ENCODE data around the gene MAGEA8. TPM values are rescaled to one million over a fixed set of nuclear protein-coding genes. Genes with fewer than 3 reads are reported as not detected.

MAGEA8 gene
- total RNA-seq, 1 donor from 2014 or later = not detected

DNA sequence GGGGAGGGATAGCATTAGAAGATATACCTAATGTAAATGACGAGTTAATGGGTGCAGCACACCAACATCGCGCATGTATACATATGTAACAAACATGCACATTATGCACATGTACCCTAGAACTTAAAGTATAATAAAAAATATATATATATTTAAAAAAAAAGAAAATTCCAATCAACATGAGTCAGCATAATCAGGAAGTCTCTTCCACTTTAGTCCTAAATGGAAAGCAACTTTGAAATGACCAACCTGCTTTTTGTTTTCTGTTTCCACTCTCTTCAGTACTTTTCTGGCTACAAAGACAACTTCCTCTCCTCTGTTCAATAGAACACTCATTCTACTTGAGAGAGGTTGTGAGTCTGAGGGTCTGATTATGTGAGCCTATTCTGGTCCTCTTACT lies 13.5 kb upstream of the MAGEA8 start:
- no peak for DNase-seq (ENCODE audit: extremely low spot score, unreplicated experiment)
- Mint-ChIP-seq H3K27me3 (ENCODE audit: unreplicated experiment) (no peaks in the 10 kb centered on the region), H3K4me1 (ENCODE audit: unreplicated experiment) (no peaks in the 10 kb centered on the region), H3K9me3 (ENCODE audit: unreplicated experiment) (peaks cover 3% of the 10 kb centered on the region), H3K36me3 (ENCODE audit: unreplicated experiment) (no peaks in the 10 kb centered on the region), H3K27ac (ENCODE audit: unreplicated experiment) (no peak overlapping the region), H3K4me3 (ENCODE audit: unreplicated experiment) (no peak overlapping the region)
- TF ChIP-seq, protein P1, sequence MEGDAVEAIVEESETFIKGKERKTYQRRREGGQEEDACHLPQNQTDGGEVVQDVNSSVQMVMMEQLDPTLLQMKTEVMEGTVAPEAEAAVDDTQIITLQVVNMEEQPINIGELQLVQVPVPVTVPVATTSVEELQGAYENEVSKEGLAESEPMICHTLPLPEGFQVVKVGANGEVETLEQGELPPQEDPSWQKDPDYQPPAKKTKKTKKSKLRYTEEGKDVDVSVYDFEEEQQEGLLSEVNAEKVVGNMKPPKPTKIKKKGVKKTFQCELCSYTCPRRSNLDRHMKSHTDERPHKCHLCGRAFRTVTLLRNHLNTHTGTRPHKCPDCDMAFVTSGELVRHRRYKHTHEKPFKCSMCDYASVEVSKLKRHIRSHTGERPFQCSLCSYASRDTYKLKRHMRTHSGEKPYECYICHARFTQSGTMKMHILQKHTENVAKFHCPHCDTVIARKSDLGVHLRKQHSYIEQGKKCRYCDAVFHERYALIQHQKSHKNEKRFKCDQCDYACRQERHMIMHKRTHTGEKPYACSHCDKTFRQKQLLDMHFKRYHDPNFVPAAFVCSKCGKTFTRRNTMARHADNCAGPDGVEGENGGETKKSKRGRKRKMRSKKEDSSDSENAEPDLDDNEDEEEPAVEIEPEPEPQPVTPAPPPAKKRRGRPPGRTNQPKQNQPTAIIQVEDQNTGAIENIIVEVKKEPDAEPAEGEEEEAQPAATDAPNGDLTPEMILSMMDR (IDR thresholded peaks at IDR 0.05) = no peak

GRCh38 chrX:149870840-149871239 lies 10.1 kb upstream of the MAGEA8 start:
- no peak overlapping the region for H3K27ac Mint-ChIP-seq (ENCODE audit: unreplicated experiment)
- no peak overlapping the region for H3K4me3 Mint-ChIP-seq (ENCODE audit: unreplicated experiment)
- no peaks in the 10 kb centered on the region for H3K36me3 Mint-ChIP-seq (ENCODE audit: unreplicated experiment)
- H3K4me1 Mint-ChIP-seq (ENCODE audit: unreplicated experiment) = no peaks in the 10 kb centered on the region
- peaks cover 3% of the 10 kb centered on the region for H3K9me3 Mint-ChIP-seq (ENCODE audit: unreplicated experiment)
- no peak for DNase-seq (ENCODE audit: extremely low spot score, unreplicated experiment)
- TF ChIP-seq, protein P1 (IDR thresholded peaks at IDR 0.05) = no peak
- no peaks in the 10 kb centered on the region for H3K27me3 Mint-ChIP-seq (ENCODE audit: unreplicated experiment)

DNA sequence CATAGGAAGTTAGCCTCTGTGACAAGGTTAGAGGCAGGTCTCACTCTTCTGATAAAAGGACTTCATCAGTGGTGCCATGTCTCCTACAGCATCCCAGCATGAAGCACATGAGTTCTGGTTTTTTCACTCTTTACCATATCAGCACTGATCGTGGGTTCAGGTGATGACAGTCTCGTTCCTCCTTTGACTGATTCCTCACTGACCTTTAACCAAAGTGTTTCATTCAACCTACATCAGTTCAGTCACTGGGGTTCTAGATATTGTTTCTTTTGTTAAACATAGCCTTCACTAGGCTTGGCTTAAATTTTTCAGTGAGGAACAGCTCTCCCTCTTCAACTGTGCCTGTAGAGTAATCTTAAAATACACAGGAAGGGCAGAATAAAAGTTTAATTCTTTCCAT lies 9.6 kb upstream of the MAGEA8 start:
- TF ChIP-seq, protein P1 (IDR thresholded peaks at IDR 0.05) = no peak
- DNase-seq (ENCODE audit: extremely low spot score, unreplicated experiment) = no peak
- Mint-ChIP-seq H3K4me3 (ENCODE audit: unreplicated experiment) (no peak overlapping the region), H3K27ac (ENCODE audit: unreplicated experiment) (no peak overlapping the region), H3K27me3 (ENCODE audit: unreplicated experiment) (no peaks in the 10 kb centered on the region), H3K4me1 (ENCODE audit: unreplicated experiment) (no peaks in the 10 kb centered on the region), H3K9me3 (ENCODE audit: unreplicated experiment) (peaks cover 3% of the 10 kb centered on the region), H3K36me3 (ENCODE audit: unreplicated experiment) (no peaks in the 10 kb centered on the region)

GRCh38 chrX:149871940-149872339 lies 9.0 kb upstream of the MAGEA8 start:
- TF ChIP-seq, protein P1 (IDR thresholded peaks at IDR 0.05) = peak; percentile 23
- Mint-ChIP-seq H3K4me3 (ENCODE audit: unreplicated experiment) (no peak overlapping the region), H3K27me3 (ENCODE audit: unreplicated experiment) (no peaks in the 10 kb centered on the region), H3K4me1 (ENCODE audit: unreplicated experiment) (no peaks in the 10 kb centered on the region), H3K27ac (ENCODE audit: unreplicated experiment) (no peak overlapping the region), H3K9me3 (ENCODE audit: unreplicated experiment) (peaks cover 3% of the 10 kb centered on the region), H3K36me3 (ENCODE audit: unreplicated experiment) (no peaks in the 10 kb centered on the region)
- DNase-seq (ENCODE audit: extremely low spot score, unreplicated experiment) = no peak

DNA sequence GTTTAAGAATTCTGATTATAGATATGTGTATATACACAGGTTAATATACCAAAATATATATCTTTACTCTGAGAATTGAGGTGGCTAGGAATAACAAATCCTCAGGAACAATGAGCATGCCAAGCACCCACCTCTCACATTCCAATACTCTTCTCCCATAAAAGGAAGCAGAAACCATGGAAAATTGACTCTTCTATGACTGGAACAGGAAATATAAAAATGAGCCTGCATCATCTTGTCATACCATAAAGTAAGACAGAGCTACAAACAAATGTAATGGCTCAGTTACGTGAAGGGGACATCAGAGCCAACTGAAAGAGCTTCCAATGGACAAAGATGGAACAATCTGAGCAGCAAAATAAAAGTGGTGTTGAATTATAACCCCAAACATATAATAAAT lies 3.8 kb upstream of the MAGEA8 start:
- Mint-ChIP-seq H3K27me3 (ENCODE audit: unreplicated experiment) (no peaks in the 10 kb centered on the region), H3K4me1 (ENCODE audit: unreplicated experiment) (no peaks in the 10 kb centered on the region), H3K9me3 (ENCODE audit: unreplicated experiment) (no peaks in the 10 kb centered on the region), H3K4me3 (ENCODE audit: unreplicated experiment) (no peak overlapping the region), H3K36me3 (ENCODE audit: unreplicated experiment) (no peaks in the 10 kb centered on the region), H3K27ac (ENCODE audit: unreplicated experiment) (no peak overlapping the region)
- no peak for DNase-seq (ENCODE audit: extremely low spot score, unreplicated experiment)
- TF ChIP-seq, protein P1 (IDR thresholded peaks at IDR 0.05) = no peak
